Testis (tissue), 3 donors: ENCODE data around the gene ZNF678. TPM values are rescaled to one million over a fixed set of nuclear protein-coding genes. Genes with fewer than 3 reads are reported as not detected.

Source experiments
- DNase-seq: peaks from one replicate; pipeline ENCODE4 v3.0.0-alpha.2; 2019
- H3K27ac ChIP-seq, 2 donors: fragments of 200-600 bp; sonication (generic); one replicate each; pipeline ENCODE4 v1.5.1; 2019
- H3K27me3 ChIP-seq: fragments of 200-600 bp; sonication (generic); one replicate; pipeline ENCODE4 v1.5.1; 2019
- H3K36me3 ChIP-seq: fragments of 200-600 bp; sonication (generic); one replicate; pipeline ENCODE4 v1.5.1; 2017; ENCODE audit warnings: low read depth; ENCODE audit errors: missing control alignments
- H3K4me1 ChIP-seq: fragments of 200-600 bp; sonication (generic); one replicate; pipeline ENCODE4 v1.5.1; 2019
- H3K4me3 ChIP-seq, 2 donors: fragments of 200-600 bp; sonication (generic); one replicate each; pipeline ENCODE4 v1.5.1; 2017 to 2019
- H3K9me3 ChIP-seq: fragments of 200-600 bp; sonication (generic); one replicate; pipeline ENCODE4 v1.5.1; 2017
- CTCF ChIP-seq, 3 experiments: fragments of 450-650 bp in 2 of 3; fragments of 200-600 bp in 1 of 3; sonication (generic) in 1 of 3; IDR thresholded peaks; one replicate each; pipeline ENCODE4 v1.5.1; 2016 to 2019; ENCODE audit warnings: antibody characterized with exemption in 3 of 3, mild to moderate bottlenecking in 2 of 3, moderate library complexity in 1 of 3
- POLR2A ChIP-seq: fragments of 450-650 bp; IDR thresholded peaks from one replicate; pipeline ENCODE4 v1.6.1; 2017; ENCODE audit warnings: antibody characterized with exemption, mild to moderate bottlenecking, moderate library complexity
- whole genome bisulfite sequencing, 2 donors: methylation state at CpG; one replicate each; pipeline ENCODE4 v1.1.5; 2018; 5-methylcytosine and 5-hydroxymethylcytosine counted together
- intact Hi-C: fragments of 100-400 bp; cut with DNase I; formaldehyde crosslinking; loops from one replicate; pipeline ENCODE4 v1.15.1; 2023; ENCODE audit warnings: low total_unique reads
- polyA plus RNA-seq: library from polyadenylated mRNA; stranded (reverse); fragments of 350-450 nt; fragmentation: Illumina TruSeq; extraction: RNeasy Lipid Tissue Mini Kit (QIAGEN cat#74804); gene quantifications from one replicate; pipeline ENCODE4 v1.2.3, GENCODE V29; 2014; ENCODE audit warnings: low read depth, low replicate concordance; ENCODE audit not compliant: insufficient read depth
- total RNA-seq, 2 donors: library from RNA; depleted of rRNA; stranded (reverse); fragments of >200 nt; gene quantifications; one replicate each; pipeline ENCODE4 v1.2.3, GENCODE V29; 2016

The ZNF678 gene
- total and polyA plus RNA-seq, 3 donors from 2014 or later, result 3.2 to 18.6 (median 12.8) TPM

DNA sequence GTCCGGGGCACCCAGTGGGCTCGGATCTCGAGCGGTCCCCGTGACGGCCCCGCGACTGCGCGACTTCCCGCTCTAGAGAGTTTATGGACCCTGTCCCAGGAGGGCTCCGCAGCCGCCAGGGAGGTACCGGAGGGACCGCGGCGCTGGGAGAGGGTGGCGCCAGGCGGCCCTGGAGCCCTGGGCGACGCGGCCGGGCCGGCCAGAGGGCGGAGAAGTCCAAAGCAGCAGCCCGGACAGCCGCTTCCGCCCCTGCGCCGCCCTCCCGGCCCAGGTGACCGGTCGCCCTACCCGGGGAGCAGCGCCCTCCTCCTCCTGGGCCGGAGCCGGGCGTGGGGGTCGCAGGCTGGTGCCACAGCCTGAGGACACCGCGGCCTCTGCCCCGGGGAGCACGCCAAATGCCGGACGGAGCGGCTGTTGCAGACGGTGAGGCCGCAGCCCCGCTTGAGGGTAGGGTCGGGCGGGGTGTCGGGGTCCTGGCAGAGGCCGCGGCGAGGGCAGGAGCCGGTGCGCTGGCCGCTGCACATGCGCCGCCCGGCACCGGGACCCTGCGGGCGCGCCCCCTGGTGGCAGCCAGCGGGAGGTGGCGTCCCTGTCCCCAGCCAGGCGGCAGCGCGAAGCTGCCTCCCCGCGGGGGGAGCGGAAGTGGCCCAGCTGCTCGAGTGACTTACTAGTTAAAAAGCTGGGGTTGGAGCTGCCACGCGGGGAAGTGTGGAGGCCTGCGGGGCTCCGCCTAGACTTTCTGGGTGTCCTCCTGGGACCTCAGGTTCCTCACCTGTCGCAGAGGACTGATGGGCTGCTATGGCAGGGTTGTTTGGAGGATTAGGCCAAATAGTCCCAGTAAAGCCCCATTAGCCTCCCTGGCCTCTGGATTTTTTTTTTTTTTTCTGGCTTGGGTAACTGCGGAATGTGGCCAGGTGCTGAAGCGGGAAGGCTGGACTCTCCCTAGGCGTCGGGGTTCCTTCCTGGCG, 20.9 kb upstream of the ZNF678 start:
- 3 to 4% methylated on average over 15 to 50 of the region's 84 CpGs for WGBS, 2 donors
- Histone ChIP-seq H3K4me3 (peak overlapping the region; percentile 72 to 82), H3K27ac (peak overlapping the region; percentile 74 to 79), H3K4me1 (peaks cover 30% of the 10 kb centered on the region), H3K36me3 (no peaks in the 10 kb centered on the region), H3K9me3 (no peaks in the 10 kb centered on the region), H3K27me3 (no peaks in the 10 kb centered on the region)
- intact Hi-C loops, result no loop called here
- TF ChIP-seq POLR2A, result no peak
- TF ChIP-seq CTCF (IDR thresholded peaks at IDR 0.05), result peak; percentile 93 to 98 (median 95)
- DNase-seq, result peak; percentile 87

DNA sequence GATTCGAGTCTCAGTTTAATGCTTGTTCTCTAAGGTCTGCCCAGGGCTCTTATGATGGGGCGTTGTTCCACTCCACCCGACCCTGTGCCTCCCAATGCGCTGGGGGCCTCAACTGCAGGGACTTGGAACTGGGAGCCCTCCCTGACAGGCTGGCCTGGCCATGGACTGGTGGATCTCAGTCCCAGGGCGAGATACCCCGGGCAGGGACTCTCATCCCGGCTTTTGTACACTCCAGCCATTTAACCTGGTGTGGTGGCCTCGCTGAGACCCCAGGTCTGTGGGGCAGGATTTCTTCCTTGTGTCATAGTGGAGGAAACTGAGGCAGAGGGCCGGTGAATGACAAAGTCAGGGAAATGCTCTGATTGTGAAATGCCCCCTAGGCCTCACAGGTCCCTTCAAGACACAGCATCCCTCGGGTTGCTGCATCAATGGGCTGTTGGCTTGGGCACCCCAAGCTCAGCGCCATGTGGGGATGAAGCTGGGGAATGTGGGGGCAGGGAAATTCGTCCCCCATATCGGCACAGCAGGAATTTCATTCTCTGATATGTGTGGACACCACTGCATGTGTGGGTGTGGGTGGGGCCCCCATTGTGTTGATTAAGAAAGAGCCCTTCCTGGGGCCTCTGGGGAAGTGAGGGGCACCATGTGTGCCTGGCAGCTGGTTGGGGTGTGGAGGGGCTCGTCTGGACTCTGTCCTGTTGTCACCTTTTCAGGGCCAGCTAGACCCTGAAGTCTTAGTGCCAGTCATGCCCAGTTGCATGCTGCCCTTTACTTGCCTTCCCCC, 19.9 kb upstream of the ZNF678 start:
- no peak overlapping the region for H3K4me3 ChIP-seq
- no peaks in the 10 kb centered on the region for H3K36me3 ChIP-seq
- no peaks in the 10 kb centered on the region for H3K9me3 ChIP-seq
- DNase-seq, result no peak
- intact Hi-C loops, result no loop called here
- 57 to 70% methylated on average over 6 to 14 of the region's 14 CpGs for WGBS, 2 donors
- peaks cover 30% of the 10 kb centered on the region for H3K4me1 ChIP-seq
- H3K27me3 ChIP-seq, result no peaks in the 10 kb centered on the region
- TF ChIP-seq CTCF (IDR thresholded peaks at IDR 0.05) (no peak), POLR2A (no peak)
- H3K27ac ChIP-seq, result peak overlapping the region; percentile 74 to 79

- intact Hi-C loops, result no loop called here
Measured at GRCh38 chr1:227544067-227545050, 19.0 kb upstream of the ZNF678 start.

More at GRCh38 chr1:227544067-227545050, 19.0 kb upstream of the ZNF678 start:
- no peak for DNase-seq
- TF ChIP-seq CTCF (IDR thresholded peaks at IDR 0.05), result no peak
- TF ChIP-seq POLR2A, result no peak
- Histone ChIP-seq H3K27ac (peak overlapping the region in 1 of 2 donors; percentile 79), H3K27me3 (no peaks in the 10 kb centered on the region), H3K9me3 (no peaks in the 10 kb centered on the region), H3K36me3 (no peaks in the 10 kb centered on the region), H3K4me3 (no peak overlapping the region), H3K4me1 (peaks cover 30% of the 10 kb centered on the region)
- 80 to 82% methylated on average over 1 to 9 of the region's 9 CpGs for WGBS, 2 donors
